H54 (cell line): ENCODE results near the gene ACTL8.
A peak's percentile ranks its signal among the peaks of the same experiment; 100 is the strongest.

ENCODE experiments used
- DNase-seq: peaks from one replicate; pipeline ENCODE4 v3.0.0; 2011; ENCODE audit warnings: low spot score, mixed read lengths; ENCODE audit not compliant: insufficient read length
- FAIRE-seq: peaks from 3 replicates; lab custom pipeline; 2011; peaks lifted over from hg19 to GRCh38; lab: Jason Lieb, UNC
- POLR2A ChIP-seq: IDR thresholded peaks from 2 replicates; pipeline ENCODE4 v1.6.1; 2011; ENCODE audit warnings: low read depth, mild to moderate bottlenecking, low read length

The ACTL8 gene

DNA sequence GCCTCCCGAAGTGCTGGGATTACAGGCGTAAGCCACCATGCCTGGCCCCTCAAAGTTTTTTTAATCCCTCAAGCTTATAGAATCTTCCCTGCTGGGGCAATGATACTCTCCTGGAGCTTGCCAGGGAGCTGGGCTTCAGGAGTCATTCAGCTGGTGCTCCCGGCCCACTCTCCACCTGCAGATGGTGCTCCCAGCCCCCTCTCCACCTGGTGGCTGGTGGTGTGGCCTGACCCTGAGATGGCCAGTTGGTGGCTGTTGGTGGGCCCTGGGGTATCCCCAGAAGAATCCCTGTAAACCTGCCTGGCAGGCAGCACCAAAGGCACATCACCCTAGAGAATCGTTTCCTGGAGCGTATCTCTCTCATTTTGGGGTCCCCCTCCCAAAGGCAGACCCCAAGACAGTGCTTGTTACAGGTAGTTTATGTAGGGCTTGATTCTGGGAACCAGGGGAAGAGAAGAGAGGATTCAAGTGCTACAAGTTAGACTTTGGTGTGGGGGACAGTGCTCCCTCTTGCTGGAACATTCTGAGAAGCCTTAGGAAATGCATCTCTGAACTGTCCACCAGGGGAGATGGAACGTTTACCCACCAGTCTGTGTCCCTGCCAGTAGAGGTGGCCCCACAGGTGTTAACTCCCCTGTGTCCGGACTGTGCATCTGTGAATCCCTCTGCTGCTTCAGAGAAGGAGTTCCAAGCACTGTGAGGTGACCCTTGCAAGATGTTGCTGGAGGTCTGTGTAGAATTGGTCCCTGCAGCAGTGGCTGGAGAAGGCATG, 29.1 kb upstream of the ACTL8 start:
- no peak for FAIRE-seq
- TF ChIP-seq POLR2A, result no peak

DNA sequence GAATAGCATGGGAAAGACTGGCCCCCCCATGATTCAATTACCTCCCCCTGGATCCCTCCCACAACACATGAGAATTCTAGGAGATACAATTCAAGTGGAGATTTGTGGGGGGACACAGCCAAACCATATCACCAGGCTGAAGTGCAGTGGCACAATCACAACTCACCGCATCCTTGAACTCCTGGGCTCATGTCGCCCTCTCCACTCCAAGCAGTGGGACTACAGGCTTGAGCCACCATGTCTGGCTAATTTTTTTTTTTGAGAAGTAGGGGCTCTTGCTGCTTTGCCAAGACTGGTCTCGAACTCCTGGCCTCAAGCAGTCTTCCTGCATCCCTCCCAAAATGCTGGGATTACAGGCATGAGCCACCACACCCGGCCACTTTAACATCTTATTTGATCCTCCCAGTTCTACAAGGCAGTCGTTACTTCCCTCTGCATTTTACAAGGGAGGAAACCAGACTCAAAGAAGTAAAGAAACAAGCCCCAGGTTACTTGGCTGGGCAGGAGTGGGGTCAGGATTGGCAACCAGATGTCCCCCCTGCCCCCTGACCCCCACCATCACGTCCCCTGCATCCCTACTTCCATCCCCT, 26.9 kb upstream of the ACTL8 start:
- TF ChIP-seq POLR2A, result no peak
- no peak for FAIRE-seq
- DNase-seq, result no peak

More for the DNA sequence above, 29.1 kb upstream of the ACTL8 start:
- DNase-seq, result no peak

DNA sequence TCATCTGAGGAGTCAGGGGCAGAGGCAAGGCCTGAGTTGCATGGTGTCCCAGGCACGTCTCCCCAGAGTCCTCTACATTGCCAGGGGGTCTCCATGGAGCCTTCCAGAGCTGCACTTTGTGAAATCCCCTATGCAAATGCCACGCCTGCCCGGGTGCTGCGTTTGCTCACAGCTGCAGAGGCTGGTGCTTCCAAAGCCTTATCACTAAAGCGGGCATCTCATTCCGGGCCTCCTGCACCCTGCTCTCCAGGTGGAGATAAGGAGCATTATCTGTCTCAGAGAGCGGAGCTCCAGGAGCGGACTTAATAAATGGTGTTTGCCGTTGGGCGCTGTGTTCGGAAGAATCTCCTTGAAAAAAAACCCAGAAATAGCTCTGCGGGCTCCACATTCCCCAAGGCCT, 25.9 kb upstream of the ACTL8 start:
- no peak for TF ChIP-seq POLR2A
- no peak for FAIRE-seq
- no peak for DNase-seq

DNA sequence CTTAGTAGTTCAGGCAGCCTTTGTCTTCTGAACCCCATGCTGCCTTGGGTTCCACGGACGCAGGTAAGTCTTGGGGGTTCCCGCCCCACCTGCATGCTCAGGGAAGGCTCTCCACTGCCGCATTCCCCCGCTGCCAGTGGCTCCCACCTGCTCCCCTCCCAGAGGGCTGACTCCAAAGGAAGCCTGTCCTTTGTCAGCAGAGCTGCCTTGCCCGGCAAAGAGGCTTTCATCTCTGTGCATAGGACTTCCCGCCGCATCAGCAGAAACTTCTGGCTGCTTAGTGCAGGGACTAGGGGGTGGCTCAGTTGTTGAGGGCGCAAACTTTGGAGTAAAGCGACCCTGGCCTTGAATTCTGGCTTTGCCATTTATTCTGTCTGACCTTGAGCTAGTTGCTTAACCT, 25.2 kb upstream of the ACTL8 start:
- no peak for TF ChIP-seq POLR2A
- FAIRE-seq (no peak), DNase-seq (no peak)

DNA sequence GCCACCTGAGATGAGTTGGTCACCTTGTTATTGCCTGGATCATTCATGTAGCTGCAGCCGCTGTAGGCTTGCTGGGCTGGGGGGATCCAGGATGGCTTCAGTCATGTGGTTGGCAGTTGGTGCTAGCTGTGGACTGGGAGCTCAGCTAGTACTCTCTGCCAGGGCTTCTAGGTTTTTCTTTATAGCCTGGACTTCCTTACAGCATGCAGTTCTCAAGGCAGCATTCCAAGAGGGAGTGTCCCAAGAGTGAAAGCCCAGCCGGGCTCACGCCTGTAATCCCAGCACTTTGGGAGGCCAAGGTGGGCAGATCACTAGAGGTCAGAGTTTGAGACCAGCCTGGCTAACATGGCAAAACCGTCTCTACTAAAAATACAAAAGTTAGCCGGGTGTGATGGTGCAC, 23.7 kb upstream of the ACTL8 start:
- DNase-seq (no peak), FAIRE-seq (no peak)
- no peak for TF ChIP-seq POLR2A

DNA sequence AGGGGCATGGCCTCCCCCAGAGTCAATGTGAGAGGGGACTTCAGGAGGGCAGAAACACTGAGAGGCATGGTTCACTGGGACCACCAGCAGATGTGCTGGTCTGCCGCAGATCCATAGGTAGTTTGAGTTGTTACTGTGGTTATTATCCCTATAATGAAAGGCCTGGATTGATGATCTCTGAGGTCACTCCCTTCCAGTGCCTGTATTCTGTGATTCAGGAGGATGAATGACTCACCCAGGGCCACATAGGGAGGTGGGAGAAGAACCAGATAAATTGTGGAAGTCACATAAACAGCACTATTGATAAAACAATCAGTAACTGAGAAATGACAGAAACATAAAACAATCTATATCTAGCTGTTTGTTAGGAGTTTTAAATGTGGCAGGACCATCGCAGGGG, 22.7 kb upstream of the ACTL8 start:
- peak; percentile 80 for DNase-seq
- FAIRE-seq, result peak; percentile 74
- no peak for TF ChIP-seq POLR2A

DNA sequence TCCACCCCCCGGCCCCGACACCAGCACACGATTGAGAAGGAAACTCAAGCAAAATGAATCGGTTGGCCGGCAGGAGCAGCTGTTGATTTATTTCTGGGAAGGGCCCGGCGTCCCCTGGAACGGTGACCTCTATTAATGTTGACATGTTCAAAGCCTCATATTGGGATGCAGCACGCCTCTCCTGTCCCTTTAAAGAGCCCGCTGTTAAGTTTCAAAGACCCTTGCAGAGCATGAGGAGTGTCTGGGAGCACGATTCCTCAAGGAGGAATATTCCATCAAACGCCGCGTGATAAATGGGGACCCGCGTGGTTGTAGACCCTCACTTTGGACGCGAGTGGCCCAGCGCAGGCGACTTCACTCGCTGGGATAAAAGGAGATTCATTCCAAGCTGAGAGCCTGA, 21.5 kb upstream of the ACTL8 start:
- DNase-seq, result no peak
- TF ChIP-seq POLR2A, result no peak
- no peak for FAIRE-seq

DNA sequence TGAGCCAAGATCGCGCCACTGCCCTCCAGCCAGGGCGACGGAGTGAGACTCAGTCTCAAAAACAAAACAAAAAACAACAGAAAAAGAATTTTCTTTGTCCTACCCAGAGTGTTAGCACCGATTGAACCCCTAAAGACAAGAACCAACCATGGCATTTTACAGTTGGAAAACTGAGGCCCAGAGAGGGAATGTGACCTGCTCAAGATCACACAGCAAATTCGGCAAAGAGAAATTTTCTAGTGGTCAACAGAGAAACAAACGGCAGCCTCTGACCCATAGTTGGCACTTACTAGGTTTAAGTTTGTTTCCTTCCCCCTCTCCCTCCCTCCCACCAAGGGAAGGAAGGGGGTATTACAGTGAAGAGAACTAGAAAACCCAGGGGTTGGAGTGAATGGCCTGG, 20.5 kb upstream of the ACTL8 start:
- FAIRE-seq (no peak), DNase-seq (no peak)
- TF ChIP-seq POLR2A, result no peak

DNA sequence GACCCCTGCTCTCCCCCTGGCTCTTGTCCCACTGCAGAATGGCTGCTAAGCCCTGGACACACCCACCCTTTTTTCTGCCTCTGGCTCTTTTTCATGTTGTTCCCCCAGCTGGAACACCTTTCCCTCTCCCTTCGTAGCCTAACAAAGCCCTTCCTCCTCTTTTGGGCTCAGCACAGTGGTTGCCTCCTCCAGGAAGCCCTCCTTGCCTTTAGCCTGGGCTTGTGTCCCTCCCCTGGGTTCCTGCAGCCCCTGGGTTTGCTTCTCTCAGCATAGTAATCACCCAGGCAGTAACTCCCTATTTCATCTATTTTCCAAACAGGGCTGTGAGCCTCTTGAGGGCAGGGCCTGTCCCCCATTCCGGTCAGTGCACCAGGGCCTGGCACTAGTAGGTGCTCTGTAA, 19.8 kb upstream of the ACTL8 start:
- DNase-seq, result no peak
- no peak for FAIRE-seq
- TF ChIP-seq POLR2A, result no peak

DNA sequence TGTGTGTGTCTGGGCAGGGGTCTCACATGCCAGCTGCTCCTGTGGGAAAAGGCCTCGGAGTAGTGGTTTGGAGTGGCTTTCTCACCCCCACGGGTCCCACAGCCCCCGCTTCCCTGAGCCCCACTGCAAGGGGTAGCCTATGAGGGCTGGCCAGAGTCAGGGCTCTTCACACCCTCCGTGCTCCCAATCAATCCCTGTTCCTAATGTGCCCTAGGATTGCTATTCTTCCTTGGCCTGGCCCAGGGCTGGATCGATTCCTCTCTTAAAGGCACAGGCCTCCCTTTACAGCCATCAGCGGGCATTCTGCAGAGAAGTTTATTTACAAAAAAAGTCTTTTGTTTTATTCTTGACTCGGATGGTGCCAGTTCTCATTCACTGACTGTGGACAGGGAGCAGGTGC, 19.3 kb upstream of the ACTL8 start:
- DNase-seq (no peak), FAIRE-seq (no peak)
- TF ChIP-seq POLR2A, result no peak

DNA sequence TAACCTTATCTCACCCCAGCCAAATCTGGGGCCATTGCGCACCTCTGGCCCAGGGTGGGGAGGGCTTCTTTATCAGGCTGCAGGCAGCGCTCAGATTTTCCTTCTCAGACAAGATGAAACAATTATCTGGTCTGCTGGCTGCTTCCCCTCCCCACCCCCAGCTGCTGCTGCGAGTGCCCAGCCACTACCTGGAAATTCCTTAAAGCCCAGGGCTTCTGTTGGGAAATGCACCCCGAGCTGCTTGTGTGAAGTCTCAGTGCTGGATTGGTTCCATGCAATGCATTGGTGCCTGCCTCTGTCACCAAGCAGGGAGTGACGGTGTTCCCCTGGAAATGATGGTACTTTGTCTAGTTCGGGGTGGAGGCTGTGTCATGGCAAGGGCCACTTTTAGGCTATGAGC, 18.5 kb upstream of the ACTL8 start:
- no peak for FAIRE-seq
- no peak for TF ChIP-seq POLR2A

DNA sequence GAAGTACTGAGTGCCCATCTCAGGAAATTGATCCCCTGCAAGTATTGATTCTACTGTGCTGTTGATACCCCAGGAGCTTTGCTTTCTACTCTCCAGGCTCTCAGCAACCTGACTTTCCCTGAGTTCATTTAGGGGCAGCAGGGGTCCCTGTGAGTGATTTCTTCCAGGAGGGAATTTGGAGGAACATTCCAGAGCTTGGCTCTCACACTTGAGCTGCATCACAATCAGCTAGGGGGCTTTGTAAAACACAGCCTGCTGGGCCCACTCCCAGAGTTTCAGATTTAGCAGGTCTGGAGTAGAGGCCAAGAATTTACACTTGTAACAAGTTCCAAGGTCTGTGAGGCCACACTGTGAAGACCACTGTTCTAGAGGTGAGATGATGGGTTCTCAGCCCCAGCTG, 16.1 kb upstream of the ACTL8 start:
- FAIRE-seq (no peak), DNase-seq (no peak)

More for the DNA sequence above, 18.5 kb upstream of the ACTL8 start:
- no peak for DNase-seq

DNA sequence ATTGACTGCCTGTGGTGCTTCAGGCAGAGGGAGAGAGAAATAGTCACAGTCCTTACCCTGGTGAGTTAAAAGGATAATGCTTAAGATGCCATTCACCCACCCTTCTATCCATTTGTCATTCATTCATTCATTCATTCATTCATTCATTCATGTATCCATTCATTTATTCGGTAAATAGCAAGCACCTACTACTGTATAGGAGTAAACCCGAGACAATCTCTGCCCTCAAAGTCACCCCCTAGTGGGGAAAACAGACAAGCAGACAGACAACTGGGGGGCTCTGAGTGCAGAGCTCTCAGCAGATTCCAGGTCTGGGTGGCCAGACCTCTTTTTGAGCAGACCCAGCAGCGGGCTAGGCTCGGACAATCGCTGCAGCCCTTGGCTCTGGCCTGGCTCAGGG, 14.1 kb upstream of the ACTL8 start:
- DNase-seq, result no peak
- TF ChIP-seq POLR2A, result no peak
- FAIRE-seq, result no peak

More for the DNA sequence above, 16.1 kb upstream of the ACTL8 start:
- no peak for TF ChIP-seq POLR2A

DNA sequence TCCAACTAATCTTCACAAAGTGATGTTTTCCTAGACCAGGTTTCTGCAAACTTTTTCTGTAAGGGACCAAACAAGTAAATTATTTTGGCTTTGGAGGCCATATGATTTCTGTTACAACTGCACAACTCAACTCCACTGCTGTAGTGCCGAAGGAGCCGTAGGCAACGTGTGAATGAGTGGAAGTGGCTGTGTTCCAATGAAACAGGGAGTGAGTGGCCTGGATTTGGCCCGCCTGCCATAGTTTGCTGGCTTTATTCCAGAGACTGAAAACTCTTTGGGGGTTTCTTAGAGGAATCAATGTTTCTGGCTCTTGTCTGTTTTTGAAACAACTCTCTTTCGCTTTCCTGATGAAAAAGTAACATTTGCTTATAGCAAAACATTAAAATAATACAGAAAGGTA, 12.6 kb upstream of the ACTL8 start:
- DNase-seq (no peak), FAIRE-seq (no peak)
- no peak for TF ChIP-seq POLR2A
